ENCODE data around the gene IZUMO1.
A peak's percentile ranks its signal among the peaks of the same experiment; 100 is the strongest.

The IZUMO1 gene

DNA sequence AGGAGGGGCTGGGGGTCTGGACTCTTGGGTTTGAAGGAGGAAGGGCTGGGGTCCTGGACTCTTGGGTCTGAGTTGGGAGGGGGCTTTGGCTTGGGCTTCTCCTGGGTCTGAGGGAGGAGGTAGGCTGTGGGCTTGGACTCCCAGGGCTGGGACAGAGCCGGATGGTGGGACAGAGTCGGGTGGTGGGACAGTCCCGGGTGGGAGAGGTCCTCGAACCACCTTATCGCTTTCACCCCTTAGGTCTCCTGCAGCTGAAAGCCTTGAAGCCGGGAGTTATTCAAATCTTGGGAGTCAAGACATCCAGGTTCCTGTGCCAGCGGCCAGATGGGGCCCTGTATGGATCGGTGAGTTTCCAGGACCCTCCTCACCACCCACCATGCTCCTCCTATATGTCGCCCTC lies 10.0 kb upstream of the IZUMO1 start:
- DNase-seq, result no peak

DNA sequence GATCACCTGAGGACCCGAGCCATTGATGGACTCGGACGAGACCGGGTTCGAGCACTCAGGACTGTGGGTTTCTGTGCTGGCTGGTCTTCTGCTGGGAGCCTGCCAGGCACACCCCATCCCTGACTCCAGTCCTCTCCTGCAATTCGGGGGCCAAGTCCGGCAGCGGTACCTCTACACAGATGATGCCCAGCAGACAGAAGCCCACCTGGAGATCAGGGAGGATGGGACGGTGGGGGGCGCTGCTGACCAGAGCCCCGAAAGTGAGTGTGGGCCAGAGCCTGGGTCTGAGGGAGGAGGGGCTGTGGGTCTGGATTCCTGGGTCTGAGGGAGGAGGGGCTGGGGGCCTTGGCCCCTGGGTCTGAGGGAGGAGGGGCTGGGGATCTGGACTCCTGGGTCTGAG lies 9.5 kb upstream of the IZUMO1 start:
- no peak for DNase-seq

DNA sequence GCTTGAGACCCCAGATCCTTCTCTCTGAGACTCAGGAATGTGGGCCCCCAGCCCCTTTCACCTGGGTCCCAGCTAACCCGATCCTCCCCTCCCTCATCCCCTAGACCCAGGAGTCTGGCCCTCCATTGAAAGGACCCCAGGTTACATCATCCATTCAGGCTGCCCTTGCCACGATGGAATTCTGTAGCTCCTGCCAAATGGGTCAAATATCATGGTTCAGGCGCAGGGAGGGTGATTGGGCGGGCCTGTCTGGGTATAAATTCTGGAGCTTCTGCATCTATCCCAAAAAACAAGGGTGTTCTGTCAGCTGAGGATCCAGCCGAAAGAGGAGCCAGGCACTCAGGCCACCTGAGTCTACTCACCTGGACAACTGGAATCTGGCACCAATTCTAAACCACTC lies 9.1 kb upstream of the IZUMO1 start:
- DNase-seq, result no peak

DNA sequence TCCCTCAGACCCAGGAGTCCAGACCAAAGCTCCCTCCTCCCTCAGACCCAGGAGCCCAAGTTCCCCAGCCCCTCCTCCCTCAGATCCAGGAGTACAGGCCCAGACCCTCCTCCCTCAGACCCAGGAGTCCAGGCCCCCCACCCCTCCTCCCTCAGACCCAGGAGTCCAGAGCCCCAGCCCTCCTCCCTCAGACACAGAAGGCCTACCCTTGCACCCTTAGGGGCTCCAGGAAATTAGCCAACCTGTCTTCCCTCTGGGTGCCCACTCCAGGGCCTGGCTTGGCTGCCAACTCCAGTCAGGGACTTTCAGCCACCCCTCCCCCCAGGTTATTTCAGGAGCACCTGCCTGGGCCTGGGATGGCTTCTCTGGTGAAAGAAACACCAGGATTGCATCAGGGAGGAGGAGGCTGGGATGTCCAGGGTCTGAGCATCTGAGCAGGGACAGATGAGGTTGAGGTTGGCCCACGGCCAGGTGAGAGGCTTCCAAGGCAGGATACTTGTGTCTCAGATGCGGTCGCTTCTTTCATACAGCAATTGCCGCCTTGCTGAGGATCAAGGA lies 8.5 kb upstream of the IZUMO1 start, which contains the start of gene FGF21:
TSS of gene FGF21 (plus strand) at position 441 of the 558 bp plus-strand sequence. CDS start 713 bp downstream, outside the sequence.
- DNase-seq, result no peak

DNA sequence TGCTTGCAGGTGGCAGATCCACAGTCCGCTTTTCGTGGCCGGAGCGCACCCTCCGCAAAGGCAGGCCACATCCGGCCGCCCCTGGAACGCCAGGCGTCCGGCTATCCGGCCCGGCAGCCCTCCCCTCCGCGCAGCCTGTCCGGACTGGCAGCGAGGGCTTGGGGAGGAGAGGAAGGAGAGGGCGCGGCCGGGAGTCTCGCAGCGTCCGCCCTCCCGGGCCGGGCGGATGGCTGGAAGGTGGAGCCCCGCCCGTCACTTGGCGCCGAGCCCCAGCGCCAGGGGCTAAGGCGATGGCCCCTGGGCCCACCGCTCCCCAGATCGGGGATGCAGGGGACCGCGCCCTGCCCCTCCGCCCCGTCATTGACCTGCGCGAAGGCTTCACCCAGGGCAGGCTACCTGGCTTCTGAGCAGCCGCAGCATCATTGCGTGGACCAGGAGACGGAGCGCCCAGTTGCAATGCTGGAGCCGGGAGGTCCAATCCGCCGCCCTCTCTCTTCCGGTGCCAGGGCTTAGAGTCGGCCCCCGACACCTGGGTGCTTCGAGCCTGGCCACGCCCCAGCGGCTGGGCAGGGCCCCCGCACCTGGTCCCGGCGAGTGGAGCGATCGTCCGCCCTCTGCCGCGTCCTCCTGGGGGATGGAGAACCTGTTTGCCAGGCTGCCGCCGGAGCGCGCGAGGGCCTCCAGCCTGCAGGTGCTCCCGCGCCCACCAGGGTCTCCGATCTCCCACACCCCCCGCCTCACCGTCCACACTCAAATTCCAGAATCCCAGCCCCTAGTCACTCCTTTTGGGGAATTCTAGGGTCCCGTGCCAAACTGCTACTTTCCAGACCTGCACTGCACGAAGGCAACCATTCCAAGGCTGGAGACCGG lies 6.0 kb upstream of the IZUMO1 start, which contains the start of gene FUT1:
TSS of gene FUT1 (minus strand) at position 146 of the 870 bp plus-strand sequence. CDS start 1,360 bp downstream, outside the sequence.
- DNase-seq, result peak; percentile 78

DNA sequence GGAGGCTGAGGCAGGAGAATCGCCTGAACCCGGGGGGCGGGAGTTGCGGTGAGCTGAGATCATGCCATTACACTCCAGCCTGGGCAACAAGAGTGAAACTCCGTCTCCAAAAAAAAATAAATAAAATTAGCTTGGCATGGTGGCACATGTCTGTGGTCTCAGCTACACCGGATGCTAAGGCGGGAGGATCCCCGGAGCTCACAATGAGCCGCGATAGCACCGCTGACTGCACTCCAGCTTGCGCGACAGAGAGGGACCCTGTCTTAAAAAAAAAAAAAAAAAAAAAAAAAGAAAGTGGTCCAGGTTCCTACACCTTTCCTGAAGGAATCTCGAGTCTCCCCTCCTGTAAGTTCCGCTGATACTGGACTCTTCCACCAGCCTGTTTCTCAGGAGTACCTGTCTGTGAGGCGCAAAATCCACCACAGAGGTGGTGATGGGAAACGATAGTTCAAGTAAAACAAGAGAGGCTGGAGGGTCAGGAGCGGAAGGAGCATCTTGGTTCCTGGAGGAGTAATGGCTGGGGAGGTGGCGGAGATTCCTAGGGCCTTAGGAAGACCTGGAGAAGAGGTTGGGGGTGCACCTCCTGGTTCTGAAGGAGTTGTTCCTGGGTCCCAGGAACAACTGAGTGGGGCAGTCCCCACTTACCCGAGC lies 5.3 kb upstream of the IZUMO1 start:
- DNase-seq, result peak; percentile 73

DNA sequence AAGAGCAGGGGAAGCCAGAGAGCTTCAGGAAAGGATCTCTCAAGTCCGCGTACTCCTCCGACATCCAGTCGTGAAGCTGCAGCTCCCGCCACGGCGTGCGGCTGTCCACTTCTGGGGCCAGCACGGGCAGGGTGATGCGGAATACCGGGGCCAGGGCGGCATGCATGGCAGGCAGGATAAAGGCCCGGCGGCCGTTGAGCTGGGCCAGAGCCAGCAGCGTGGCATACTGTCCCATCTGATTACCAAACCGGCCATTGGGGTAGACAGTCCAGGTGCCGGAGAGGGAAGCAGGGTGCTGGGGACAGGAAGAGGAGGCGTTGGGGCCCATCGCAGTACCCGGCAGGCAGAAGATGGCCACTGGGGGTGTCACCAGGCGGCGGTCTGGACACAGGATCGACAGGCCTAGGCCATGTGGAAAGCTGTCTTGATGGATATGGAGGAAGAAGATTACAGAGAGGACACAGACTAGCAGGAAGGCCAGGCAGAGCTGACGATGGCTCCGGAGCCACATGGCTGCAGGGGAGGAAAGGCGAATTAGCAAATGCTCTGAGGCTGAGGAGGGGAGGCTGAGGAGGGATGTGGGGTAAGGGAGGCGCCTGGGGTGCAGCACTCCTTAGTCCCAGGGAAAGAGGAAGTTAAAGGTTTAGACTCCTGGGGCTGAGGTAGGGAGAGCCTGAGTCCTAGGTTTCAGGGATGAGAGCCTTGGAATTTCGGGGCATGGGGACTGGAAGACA lies 4.2 kb upstream of the IZUMO1 start:
- DNase-seq, result no peak

DNA sequence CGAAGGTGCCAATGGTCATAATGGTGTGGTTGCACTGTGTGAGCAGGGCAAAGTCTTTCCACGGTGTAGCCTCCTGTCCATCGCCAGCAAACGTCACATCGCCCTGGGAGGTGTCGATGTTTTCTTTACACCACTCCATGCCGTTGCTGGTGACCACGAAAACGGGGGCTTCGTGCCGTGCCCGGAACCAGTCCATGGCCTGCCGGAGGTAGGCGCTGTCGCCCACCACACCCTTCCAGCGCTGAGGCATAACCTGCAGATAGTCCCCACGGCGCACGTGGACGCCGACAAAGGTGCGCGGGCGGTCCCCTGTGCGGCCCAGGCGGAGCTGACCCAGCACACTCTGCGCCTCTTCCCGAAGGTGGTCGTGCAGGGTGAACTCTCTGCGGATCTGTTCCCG lies 3.6 kb upstream of the IZUMO1 start:
- DNase-seq, result no peak

DNA sequence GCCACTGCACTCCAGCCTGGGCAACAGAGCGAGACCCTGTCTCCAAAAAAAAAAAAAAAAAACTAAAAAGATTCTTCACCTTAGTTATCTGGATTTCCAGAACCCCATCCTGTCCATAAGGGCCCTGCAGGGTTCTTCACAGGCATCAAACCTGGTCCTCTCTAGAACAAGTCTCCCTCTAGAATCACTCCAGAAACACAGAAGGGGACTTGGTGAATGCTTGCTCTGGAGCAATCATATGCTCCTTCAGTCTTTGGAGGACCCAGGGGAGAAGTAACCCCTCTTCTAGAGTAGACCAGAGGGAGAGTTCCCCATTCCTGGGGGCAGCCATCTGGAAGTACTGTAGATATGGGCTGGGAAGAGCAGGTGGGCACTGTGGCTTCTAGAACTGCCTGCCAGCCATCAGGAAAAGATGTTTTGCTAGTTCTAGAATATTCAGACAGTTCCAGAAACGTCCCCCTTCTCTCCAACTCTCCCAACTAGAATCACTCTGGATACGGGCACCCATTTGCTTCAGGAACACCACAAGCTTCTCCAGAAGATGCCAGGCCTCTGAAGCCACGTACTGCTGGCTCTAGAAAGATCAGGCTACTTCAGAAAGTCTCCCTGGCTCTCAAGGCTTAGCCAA lies 3.0 kb upstream of the IZUMO1 start:
- no peak for DNase-seq

DNA sequence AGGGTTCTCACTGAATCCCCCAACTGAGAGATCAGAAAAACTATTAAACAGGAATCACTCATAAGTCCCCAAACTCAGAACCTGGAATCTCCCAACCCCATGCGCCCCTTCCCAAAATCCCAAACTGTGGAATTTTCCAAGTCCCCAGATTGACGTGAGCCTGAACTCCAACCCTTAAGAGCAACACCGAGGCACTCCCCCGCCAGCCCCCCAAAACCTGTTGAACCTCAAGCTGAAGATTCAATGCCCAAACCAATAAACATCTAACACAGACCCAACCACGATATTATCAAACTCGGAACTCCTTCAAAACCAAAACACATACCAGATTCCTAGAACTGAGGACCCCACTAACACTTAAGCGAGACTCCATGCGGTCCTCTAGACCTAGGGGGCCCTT lies 599 bp downstream of the IZUMO1 start:
- DNase-seq, result no peak

DNA sequence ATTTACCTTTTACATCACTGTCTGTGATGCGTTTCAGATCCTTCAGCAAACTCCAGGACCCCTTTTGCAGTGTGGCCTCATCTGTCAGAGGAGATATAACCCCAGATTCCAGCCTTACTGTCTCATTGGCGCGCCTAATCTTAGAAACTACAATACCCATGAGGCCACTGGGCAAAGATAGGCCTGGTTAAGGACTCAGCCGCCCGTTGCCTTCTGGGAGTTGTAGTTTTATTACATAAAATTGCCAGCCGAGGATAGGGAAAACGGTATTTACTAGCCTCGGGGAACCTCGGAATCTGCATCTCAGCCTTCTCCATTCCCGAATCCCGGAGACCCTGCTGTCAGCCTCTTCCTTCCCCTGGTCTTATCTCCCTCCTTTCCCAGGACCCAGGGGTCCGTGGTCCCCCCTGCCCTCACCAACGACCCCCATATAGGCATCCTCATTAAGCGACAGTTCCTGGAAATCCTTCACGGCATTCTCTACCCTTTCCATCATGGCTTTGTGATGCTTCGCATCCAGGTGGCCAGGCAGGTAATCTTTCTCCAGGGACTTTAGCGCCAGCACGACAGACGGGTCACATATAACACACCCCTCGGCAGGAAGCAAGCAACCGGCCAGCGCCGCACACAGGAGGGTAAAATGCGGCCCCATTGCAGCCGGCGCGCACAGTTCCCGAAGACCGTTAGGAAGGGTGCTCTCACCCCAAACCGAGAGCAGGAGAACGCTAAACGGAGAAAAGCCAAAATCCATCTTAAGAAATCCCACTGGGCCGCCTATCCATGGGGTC lies 1.3 kb downstream of the IZUMO1 start:
- DNase-seq, result peak; percentile 93

DNA sequence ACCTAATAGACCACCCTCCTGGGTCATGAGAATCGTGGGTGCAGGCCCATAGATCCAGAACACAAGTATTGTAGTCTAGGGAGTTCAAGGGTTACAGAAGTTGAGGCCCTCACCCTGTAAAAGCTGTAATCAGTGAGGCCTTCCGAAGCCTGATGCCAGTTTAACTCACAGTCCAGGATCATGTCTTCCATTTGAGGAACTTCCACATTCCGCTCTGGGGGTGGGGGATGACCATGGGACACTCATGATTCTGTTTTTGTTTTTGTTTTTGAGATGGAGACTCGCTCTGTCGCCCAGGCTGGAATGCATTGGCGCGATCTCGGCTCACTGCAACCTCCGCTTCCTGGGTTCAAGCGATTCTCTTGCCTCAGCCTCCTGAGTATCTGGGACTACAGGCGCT lies 4.6 kb downstream of the IZUMO1 start:
- DNase-seq, result no peak

DNA sequence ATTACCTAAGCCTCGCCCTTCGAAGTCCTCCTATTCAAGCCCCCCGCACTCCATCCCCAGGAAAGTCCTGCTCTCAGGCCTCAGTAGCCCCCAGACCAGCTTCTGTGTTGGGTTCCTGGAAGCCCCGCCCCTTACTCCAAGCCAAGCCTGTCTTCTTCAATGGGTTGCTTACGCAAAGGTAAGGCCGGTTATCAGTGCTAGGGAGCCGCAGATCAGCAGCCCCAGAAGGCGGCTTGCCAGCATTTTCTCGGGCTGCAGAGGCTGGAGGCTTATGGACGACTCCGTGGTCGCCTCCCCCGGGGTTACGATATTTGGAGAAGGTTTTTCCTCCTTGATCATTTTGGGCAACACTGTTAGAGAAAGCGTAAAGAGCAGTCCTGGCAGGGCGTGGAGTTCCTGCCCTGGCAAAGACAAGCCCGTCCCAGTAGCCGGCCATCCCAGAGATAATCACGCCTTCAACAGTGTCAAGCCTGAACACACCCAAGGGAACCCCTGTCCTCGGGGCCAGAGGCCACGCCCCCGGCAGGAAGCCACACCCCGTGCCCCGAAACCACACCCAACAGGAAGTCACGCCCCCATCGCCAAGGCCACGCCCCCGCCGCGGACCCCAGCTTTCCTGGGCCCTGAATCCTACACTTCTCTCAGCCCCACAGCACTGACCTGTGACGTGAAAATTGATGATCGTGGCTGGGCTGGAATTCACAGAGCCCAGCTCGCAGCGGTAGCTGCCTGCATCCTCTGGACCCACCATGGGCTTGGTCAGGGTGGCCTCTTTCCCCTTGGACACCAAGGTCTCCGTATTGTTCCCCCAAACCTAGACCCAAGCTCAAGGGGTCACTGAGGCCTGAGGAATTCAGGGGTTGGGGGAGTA lies 5.3 kb downstream of the IZUMO1 start:
- peak; percentile 89 for DNase-seq

DNA sequence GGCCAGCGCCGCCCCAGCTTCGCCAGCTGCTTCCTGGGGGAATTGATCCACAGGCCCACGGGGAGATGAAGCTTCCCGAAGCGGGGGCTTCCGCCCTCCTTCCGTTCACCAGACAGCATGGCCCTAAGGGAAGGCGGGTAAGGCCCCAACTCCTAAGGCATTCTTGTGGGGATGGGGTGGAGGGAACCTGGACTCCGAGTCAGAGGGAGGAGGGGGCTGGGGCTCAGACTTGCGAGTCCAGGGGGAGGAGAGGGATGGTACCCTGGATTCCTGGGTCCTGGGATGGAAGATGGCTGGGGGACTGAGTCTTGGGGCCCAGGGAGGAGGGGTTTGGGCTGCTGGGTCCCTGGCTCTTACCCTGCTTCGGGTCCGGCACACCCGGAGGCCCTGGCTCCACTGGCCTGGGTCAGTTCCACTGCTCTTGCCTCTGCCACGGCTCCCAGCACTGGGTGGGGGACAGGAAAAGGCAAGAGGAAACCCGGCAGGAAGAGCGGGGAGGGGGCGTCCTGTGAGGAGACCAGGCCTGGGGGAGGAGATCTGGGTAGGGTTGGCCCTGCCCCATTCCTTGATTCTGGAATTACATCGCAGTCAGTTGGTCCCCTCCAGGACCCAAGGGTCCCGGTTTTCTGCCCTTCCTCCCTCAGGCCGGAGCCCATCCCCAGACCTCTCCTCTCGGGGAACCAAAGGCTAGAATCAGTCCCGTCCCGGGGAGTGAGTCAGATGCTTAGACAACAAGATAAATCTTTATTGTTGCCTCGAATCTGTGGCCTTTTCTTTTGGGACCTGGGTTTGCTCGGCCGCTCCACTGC lies 6.3 kb downstream of the IZUMO1 start, which contains the start of gene RASIP1:
TSS of gene RASIP1 (minus strand) at position 447 of the 809 bp plus-strand sequence. CDS start at position 119, 328 bp downstream.
- no peak for DNase-seq

DNA sequence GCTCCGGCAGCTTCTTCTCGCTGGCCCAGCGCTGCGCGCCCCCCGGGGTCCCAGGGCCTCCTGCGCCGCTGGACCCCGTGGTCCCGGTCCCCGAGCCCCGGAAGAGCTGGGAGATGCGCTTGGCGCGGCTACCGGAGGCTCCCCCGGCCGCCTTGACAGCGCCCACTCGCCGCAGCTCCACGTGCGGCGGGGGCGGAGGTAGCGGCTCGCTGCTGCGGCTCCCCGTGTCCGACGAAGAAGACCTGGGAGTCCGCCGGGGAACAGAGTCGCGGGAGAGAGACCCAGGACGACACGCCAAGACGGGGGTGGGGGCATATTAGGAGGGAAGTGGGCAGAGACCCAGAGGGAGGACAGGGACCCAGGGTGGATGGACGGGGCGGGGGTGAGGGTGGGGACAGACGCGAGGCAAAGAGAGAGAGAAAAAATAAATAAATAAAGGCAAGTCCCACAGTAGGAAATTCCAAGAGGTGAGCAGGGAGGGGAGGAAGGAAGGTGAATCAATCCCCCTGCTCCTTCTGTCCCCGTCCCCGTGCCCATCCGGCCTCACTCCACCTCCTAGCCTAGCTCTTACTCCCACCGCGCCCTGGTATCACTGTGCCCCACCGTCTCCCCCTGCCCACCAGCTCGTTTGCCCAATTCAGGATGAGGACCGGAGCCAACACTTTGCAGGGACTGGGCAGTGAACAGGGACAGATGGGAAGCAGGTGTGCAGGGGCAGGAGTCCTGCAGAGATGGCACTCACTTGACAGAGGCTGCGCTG lies 7.1 kb downstream of the IZUMO1 start:
- DNase-seq, result no peak

DNA sequence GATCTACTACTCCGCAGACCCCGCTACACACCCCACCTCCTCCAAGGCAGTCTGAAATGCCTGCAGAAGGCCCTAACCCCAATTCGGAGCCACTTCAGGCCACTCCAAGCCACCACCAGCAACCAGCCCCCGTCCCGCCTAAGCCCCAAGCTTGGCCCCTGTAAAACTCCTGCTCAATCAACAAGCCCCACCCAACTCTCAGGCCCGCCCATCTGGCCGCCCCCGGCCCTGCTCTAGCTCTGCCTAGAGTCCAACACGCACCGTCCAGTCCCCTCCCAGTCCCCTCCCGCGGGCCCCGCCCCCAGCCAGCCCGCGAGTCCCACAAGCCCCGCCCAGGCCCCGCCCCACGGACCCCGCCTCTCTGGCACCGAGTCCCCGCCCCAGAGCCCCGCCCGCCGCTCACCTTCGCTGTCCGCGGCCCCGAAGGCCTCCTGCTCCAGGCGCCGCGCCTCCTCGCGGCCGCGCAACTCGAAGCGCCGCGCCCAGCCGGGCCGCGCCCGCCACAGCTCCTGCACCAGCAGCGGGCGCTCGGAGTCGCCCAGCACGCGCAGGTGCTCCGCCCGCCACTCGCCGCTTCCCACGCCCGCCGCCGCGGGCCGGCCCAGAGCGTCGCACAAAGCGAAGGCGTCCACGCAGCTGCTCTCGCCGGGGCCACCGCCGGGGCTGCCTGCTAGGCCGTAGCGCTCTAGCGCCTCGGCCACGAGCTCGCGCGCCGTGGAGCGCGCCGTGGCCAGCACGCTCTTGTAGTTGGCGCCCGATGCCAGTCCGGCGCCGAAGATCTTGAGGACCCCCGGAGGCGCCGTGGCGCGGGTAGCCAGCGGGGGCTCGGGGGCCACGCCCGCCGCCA lies 7.9 kb downstream of the IZUMO1 start:
- peak; percentile 96 for DNase-seq

DNA sequence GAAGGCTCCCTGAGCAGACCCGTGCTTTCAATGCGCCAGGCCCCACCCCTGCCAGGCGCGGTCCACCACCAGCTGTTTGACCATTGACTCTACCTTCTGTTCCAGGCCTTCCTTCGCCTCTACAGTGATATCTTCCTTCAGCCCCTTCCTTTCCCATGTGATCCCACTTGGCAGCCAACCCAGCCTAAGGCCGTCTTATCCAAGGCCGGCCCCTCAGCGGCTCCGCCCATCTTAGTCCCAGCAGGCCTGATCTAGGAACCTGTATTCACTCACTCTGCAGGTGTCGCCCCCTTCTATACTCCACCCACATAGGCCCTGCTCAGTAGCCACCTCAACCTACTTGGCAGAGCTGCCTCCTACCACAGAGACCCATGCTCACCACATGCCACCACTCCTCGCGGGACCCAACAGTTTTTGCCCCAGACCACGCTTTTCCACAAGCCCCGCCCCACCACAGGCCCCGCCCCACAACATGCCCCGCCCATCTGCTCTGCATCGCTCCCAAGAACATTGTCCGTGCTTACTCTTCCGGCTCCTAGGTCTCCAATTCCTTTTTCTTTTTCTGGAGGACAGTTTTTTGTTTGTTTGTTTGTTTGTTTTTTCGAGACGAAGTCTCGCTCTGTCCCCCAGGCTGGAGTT lies 9.2 kb downstream of the IZUMO1 start:
- peak; percentile 47 for DNase-seq

Data from hematopoietic multipotent progenitor cell treated with erythropoietin and hydrocortisone succinate and interleukin-3 and kit ligand, for 4 days (in vitro differentiated cells).